Prostate gland (tissue), 2 donors: ENCODE results near the gene PLCH1. TPM values are rescaled to one million over a fixed set of nuclear protein-coding genes. Genes with fewer than 3 reads are reported as not detected.

Experiments
- DNase-seq: peaks from one replicate; pipeline ENCODE4 v3.0.0-alpha.2; 2019; ENCODE audit warnings: low spot score
- H3K27ac ChIP-seq, 2 donors: fragments of 200-600 bp; sonication (generic); 2 replicates each; pipeline ENCODE4 v1.5.1; 2017 to 2019
- H3K27me3 ChIP-seq: fragments of 200-600 bp; sonication (generic); replicated peaks from 2 replicates; pipeline ENCODE4 v1.5.1; 2019; ENCODE audit not compliant: insufficient read depth
- H3K36me3 ChIP-seq, 2 donors: fragments of 200-600 bp; sonication (generic); 1 replicate in 1 of 2; 2 replicates in 1 of 2; pipeline versions ENCODE4 v1.5.1 to v1.8.1; 2017 to 2019
- H3K4me1 ChIP-seq: fragments of 200-600 bp; sonication (generic); replicated peaks from 2 replicates; pipeline ENCODE4 v1.5.1; 2019
- H3K4me3 ChIP-seq, 2 donors: fragments of 200-600 bp; sonication (generic); 2 replicates each; pipeline ENCODE4 v1.5.1; 2017 to 2019
- H3K9me3 ChIP-seq: fragments of 200-600 bp; sonication (generic); 2 replicates; pipeline ENCODE4 v1.5.1; 2017
- CTCF ChIP-seq, 4 experiments: fragments of 200-600 bp in 2 of 4; fragments of 450-650 bp in 2 of 4; sonication (generic) in 2 of 4; IDR thresholded peaks; 1 replicate in 3 of 4; 2 replicates in 1 of 4; pipeline ENCODE4 v1.5.1; 2016 to 2019; ENCODE audit warnings: antibody characterized with exemption in 4 of 4, mild to moderate bottlenecking in 2 of 4, moderate library complexity in 2 of 4
- POLR2A ChIP-seq: fragments of 450-650 bp; IDR thresholded peaks from one replicate; pipeline ENCODE4 v1.6.1; 2016; ENCODE audit warnings: antibody characterized with exemption, mild to moderate bottlenecking
- POLR2AphosphoS5 ChIP-seq: sonication (generic); formaldehyde crosslinking; IDR thresholded peaks from one replicate; pipeline ENCODE4 v1.6.1; 2017; ENCODE audit warnings: antibody characterized with exemption
- WGBS: methylation state at CpG from one replicate; pipeline ENCODE4 v1.1.5; 2018; 5-methylcytosine and 5-hydroxymethylcytosine counted together
- intact Hi-C: fragments of 100-400 bp; cut with DNase I; formaldehyde crosslinking; loops from one replicate; pipeline ENCODE4 v1.14.2; 2022
- total RNA-seq, 2 donors: library from RNA; depleted of rRNA; stranded (reverse); fragments of >200 nt; gene quantifications; one replicate each; pipeline ENCODE4 v1.1.0, GENCODE V29; 2016

Gene PLCH1
- total RNA-seq, 2 donors from 2014 or later, result 0.64 to 12.2 TPM

- H3K9me3 ChIP-seq, result no peaks in the 10 kb centered on the region
- H3K27ac ChIP-seq, result no peak overlapping the region
- intact Hi-C loops, result no loop called here
- DNase-seq, result no peak
- TF ChIP-seq CTCF (IDR thresholded peaks at IDR 0.05) (no peak), POLR2A (no peak), POLR2AphosphoS5 (no peak)
- H3K36me3 ChIP-seq, result no peaks in the 10 kb centered on the region
- no peak overlapping the region for H3K4me3 ChIP-seq
- H3K27me3 ChIP-seq, result no peaks in the 10 kb centered on the region
- no peaks in the 10 kb centered on the region for H3K4me1 ChIP-seq
Observed at GRCh38 chr3:155785662-155786295, 40.9 kb upstream of the PLCH1 start.

- H3K4me3 ChIP-seq, result no peak overlapping the region
- H3K36me3 ChIP-seq, result no peaks in the 10 kb centered on the region
- no peak overlapping the region for H3K27ac ChIP-seq
- TF ChIP-seq CTCF (IDR thresholded peaks at IDR 0.05) (no peak), POLR2AphosphoS5 (no peak), POLR2A (no peak)
- intact Hi-C loops, result no loop called here
- no peak for DNase-seq
- WGBS, result 90% methylated on average over 1 of the region's 1 CpG
- H3K9me3 ChIP-seq, result no peaks in the 10 kb centered on the region
- H3K4me1 ChIP-seq, result no peaks in the 10 kb centered on the region
- H3K27me3 ChIP-seq, result no peaks in the 10 kb centered on the region
Observed at GRCh38 chr3:155782390-155782953, 37.6 kb upstream of the PLCH1 start.

GRCh38 chr3:155780291-155780690 is 35.4 kb upstream of the PLCH1 start:
- no peak overlapping the region for H3K4me3 ChIP-seq
- H3K36me3 ChIP-seq, result no peaks in the 10 kb centered on the region
- no peak overlapping the region for H3K27ac ChIP-seq
- no peak for DNase-seq
- no peaks in the 10 kb centered on the region for H3K27me3 ChIP-seq
- TF ChIP-seq CTCF (IDR thresholded peaks at IDR 0.05) (no peak), POLR2AphosphoS5 (no peak)
- intact Hi-C loops, result no loop called here
- no peaks in the 10 kb centered on the region for H3K9me3 ChIP-seq
- H3K4me1 ChIP-seq, result no peaks in the 10 kb centered on the region

DNA sequence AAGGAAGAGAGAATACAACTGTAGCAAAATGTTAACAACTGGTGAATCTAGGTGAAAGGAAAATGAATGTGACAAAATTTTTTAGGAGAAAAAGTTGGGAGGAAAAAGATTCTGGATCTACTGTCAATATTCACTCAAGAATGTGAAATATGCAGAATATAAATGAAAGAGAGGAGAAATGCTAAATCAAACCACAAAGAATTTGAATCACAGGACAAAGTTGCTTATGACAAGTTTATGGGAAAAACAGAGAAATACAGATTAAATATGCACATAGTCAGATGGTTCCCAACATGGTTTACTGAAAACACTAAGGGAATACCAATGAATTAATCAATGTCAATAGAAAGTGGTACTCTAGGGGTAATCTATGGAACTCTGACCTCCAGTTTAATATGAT is 33.6 kb upstream of the PLCH1 start:
- Histone ChIP-seq H3K27me3 (no peaks in the 10 kb centered on the region), H3K9me3 (no peaks in the 10 kb centered on the region), H3K36me3 (no peaks in the 10 kb centered on the region), H3K4me3 (no peak overlapping the region), H3K27ac (no peak overlapping the region), H3K4me1 (no peaks in the 10 kb centered on the region)
- intact Hi-C loops, result no loop called here
- no peak for TF ChIP-seq POLR2AphosphoS5
- TF ChIP-seq POLR2A, result no peak
- TF ChIP-seq CTCF (IDR thresholded peaks at IDR 0.05), result no peak
- no peak for DNase-seq

GRCh38 chr3:155772801-155773200 is 27.9 kb upstream of the PLCH1 start:
- TF ChIP-seq POLR2A (no peak), CTCF (IDR thresholded peaks at IDR 0.05) (no peak), POLR2AphosphoS5 (no peak)
- no peaks in the 10 kb centered on the region for H3K9me3 ChIP-seq
- intact Hi-C loops, result no loop called here
- DNase-seq, result no peak
- H3K27me3 ChIP-seq, result no peaks in the 10 kb centered on the region
- no peaks in the 10 kb centered on the region for H3K36me3 ChIP-seq
- no peak overlapping the region for H3K4me3 ChIP-seq
- no peaks in the 10 kb centered on the region for H3K4me1 ChIP-seq
- WGBS, result 100% methylated on average over 1 of the region's 1 CpG
- H3K27ac ChIP-seq, result no peak overlapping the region
